Stimulated activated CD8-positive, alpha-beta memory T cell treated with anti-CD3 and anti-CD28 coated beads, Interleukin-12 subunit alpha, Interleukin-12 subunit beta, amount 100 ng/mL, for 4 hours (primary cell): ENCODE data around the gene CBLB.
"Not testable (repeated sequence)": the region's sequence is repeated elsewhere in the genome, so short reads cannot be mapped to it uniquely, and the experiment has no call there.

ENCODE experiments used
- DNase-seq: peaks from one replicate; pipeline ENCODE4 v3.0.0-alpha.2; 2020; ENCODE audit warnings: low read depth

CBLB gene

DNA sequence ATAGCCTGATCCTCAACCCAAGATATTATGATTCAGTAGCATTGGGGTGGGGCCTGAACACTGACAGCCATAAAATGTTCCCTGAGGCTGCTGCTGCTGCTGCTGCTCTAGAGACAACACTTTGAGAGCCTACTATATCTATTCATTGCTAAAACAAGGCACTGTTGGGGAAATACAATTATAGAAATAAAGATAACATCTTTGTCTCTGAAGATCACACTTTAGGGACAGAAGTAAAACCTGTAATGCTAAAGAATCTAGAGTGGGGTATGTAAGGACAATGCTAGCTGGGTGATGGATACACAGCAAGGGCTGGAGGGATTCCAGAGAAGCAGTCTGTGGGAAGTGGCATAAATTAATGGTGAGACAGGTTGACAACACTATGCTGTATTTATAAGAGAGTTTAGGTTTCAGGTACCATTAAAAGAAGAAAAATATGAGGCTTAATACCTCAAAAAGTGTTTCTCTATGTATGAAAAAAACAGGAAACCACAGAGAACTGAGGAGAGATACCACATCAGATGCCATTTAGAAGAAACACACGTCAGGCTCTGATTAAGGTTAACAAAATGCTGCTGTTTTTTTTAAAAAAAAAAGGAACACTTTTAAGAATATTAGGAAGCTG is 115.9 kb downstream of the CBLB start:
- DNase-seq: no peak

DNA sequence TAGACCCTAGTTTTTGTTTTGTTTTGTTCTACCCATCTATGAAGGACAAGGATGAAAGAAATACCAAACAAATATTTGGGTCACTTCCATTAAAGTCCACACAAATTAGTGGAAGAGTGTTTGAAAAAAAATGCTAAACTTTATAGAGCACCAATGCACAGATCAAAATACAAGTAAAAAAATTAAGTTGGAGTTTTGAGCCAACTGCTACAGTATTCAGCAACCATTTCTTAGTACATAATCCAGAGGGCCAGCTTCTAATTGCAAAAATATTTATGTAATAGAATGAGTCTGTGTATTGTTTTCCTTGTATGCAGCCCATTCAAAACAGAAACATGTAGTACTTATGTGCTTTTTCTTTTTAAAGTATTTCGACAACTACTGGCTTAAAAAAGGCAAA is 121.1 kb downstream of the CBLB start:
- no peak for DNase-seq

DNA sequence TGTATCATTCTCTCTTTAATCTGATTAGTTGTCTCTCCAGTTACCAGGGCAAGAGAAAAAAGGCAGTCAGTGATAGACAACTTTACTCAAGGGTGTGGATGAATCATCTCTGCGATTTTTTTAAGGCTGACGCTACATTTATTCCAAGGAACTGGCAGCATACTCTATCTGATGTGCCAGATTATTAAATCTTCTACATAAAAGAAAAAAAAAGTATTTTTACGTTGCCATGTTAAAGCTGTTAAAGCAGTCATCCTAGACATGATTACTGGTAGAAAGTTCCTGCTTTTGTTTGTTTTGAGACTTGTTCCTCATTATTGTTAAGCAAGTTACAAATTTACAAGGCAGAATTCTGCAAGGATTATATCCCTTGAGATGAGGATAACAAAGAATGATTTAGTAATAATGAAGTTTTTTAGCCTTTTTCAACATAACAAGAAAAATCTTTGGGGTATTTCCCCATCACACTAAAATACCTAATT is 121.7 kb downstream of the CBLB start:
- DNase-seq: no peak

DNA sequence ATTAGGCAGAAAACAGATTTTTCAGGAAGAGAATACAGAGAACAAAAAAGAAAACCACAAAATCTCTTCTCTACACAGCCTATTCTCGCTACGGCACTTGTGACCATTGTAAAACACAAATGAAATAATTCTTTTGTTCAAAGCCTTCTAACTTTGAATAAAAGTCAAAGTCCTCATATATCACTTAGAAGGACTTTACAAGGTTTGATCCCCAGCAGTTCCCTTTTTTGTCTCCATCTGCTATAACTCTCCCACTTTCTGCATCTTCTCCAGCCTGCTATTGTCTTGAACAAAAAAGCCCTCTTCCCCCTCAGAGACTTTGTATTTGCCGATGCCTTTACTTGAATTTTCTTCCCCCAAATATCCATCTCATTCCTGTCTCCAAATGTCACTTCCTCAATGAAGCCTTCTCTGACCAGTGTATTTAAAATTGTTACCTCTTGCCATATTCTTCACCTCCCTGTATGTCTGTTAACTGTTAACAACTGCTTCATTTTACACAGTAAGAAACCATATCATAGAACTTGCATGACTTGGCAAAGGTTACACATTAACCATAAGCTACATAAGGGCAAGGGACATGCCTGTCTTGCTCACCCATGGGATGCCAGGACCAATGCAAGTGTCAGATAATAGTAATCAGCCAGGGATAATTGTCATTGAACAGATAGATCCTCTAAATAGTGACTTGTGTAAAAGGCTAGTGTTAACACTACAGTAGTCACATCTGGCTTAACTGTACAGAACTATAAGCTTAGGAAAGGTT is 122.4 kb downstream of the CBLB start:
- no peak for DNase-seq

DNA sequence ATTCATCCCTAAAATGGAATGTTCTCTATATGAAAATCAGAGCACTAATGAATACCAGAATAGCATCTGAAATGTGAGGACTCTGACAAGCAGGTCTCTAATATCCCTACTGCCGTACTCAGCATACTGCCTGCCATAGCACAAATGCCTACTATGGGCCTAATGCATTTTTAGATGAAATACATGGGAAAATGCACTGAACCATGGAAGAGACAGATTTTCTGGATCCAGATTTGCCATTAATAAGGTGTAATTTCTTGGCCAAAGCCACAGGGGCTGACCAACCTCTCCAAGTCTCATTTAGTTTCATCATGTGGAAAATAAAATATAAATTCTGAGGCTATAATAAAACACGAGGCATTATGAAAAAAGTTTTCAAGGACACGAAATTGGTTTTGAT is 123.8 kb downstream of the CBLB start:
- DNase-seq: no peak

DNA sequence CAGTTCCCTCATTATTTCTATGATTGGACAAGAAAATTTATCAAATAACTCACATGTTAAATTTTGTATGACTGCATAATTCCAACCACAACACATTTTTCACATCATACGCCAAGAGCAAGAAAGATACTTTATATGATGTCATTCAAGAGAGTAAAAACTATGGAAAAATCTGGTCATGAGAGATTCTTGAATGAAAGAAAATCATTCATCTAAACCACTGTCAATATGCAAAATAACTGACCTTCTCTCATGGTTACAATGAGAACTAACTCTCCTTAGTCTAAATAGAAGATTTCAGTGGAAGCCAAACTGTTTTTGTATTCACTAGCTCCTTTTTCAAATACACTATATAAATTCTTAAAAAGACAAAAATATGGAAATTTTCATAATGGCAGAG is 124.6 kb downstream of the CBLB start:
- no peak for DNase-seq

DNA sequence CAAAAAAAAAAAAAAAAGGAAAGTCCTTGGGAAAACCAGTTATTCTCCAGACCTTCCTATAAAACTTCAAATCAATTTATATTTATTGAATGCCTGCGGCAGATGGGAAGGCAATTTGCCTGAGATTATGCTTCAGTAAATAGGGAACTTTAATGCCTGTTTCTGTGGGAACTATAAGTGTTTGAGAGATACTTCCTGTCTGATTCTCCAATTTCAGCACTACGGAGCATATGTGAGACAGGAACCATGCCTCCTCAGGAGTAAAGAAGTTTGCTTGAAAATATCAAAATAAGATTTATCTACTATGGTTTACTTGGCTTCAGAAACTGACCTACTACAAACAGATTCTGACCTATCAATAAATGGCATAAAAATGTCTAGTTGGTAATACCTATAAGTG is 135.5 kb downstream of the CBLB start:
- DNase-seq: no peak

DNA sequence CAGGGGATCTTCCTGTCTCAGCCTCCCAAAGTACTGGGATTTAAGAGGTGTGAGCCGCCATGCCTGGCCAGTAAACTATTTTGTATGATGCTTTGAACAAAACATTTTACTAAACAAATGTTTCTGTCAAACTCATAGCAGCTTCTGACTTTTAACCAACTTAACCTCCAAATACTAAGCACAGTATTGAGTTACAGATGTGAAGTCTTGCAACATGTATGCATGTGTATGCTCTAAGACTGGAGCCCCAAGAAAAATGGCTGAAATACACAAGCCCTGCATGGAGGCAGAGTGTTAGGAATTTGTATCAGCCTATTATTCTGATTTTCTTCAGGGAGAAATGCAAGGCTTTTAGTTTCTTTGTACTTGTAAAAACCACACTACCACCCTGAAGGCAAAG is 137.1 kb downstream of the CBLB start:
- DNase-seq: no peak

DNA sequence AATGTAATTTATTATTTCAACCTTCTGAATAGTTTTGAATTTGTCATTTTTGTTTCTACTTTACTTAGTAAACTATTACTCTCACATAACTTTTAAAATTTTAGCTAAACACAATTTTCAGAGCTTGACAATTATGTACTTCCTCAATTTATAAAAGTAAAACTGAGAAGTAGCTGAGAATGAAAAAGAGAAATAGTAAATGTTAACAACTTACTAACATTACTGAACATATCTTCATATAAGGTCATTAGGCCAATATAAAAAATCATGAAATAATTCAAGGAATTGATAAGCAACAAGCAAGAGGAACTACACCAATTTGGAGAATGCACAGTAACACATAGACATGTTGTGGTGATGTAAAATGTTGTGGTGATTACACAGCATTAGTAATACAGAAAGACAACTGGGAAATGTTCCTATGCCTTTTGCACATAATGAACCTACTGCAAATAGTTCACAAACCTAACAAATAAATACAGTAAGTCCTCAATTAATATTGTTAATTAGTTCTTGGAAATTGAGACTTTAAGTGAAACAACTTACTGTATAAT is 137.9 kb downstream of the CBLB start:
- DNase-seq: no peak

DNA sequence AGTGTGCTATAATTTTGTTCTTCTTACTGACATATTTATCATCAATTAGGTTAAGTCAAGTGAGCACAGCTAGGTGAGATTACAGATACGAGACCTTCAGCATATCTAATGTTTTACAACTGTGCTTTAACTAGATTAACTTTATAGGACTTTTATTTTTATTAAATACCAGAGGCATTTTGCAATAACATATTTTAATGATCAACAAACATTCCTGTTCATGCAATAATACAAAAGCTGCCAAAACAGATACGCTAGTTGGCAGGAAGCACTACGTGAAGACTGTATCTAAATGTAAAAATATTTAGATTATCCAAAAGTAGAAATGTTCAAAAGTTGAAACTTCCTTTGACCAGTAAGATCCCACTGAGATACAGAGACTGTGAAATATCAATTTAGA is 139.1 kb downstream of the CBLB start:
- DNase-seq: no peak

DNA sequence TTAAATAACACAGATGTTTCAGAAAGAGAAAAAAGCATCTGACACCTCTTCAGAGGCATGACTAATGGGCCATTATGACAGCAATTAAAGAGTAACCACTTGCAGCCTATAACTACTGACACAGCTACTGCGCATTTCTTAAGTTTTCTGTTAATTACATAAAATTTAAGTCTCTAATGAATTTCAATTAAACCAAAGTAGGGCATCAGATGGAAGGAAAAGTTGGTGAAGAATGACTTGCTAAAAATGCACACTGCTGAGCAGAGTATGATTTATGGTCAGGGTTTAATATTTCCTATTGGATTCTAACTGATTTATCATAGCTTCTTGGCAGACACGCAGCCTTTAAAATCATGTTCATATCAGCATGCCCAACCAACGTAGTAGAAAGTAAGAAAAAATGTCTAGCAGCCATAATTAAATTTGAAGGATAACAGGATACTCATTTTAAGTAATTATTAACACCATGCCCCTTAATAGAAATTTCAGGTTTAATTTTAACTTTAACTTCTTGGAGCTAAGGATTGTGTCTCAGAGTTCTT is 140.0 kb downstream of the CBLB start:
- DNase-seq: no peak

DNA sequence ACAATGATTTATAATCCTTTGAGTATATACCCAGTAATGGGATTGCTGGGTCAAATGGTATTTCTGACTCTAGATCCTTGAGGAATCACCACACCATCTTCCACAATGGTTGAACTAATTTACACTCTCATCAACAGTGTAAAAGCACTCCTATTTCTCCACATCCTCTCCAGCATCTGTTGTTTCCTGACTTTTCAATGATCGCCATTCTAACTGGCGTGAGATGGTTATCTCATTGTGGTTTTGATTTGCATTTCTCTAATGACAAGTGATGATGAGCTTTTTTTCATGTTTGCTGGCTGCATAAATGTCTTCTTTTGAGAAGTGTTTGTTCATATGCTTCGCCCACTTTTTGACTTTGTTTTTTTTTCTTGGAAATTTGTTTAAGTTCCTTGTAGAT is 141.8 kb downstream of the CBLB start:
- not testable (repeated sequence) for DNase-seq

DNA sequence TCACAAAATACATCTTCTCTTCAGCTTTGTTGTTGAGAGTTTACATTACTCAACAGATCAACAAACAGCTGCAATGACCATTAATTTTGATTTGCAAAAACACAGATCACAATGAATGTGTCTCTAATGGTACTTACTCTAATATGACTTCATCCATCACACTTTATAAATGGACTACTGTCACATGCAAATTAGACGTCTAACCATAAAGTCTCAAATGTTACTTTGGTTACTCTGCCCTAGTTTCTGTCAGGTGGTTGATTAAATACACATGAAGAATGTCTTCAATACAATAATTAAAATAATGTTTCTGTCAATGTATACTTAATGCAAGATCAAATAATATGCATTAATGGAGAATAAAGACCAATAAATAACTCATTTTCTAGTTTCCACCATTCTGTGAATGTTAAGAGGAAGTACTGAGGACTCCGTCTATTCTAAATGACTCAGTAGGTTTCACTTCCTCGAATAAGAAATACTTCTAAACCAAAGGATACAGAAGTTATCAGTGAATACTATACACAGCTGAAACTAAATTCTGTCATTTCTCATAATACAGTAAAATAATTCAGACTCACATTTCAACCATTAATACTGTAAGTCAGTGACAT is 145.8 kb downstream of the CBLB start:
- no peak for DNase-seq

DNA sequence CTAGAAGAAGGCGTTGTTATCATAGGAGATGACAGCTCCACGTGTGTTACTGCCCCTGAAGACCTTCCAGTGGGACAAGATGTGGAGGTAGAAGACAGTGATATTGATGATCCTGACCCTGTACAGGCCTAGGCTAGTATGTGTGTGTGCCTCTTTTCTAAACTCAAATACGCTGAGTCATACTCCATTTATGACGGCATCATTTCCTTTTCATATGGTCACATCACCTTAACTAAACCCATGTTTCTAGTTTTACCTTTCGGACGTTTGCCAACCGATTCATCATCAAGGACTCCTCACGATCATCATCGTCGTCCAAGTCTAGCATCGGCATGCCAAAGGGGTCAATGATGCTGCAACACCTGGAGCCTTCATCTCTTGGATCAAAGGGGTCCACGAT is 149.0 kb downstream of the CBLB start:
- no peak for DNase-seq

DNA sequence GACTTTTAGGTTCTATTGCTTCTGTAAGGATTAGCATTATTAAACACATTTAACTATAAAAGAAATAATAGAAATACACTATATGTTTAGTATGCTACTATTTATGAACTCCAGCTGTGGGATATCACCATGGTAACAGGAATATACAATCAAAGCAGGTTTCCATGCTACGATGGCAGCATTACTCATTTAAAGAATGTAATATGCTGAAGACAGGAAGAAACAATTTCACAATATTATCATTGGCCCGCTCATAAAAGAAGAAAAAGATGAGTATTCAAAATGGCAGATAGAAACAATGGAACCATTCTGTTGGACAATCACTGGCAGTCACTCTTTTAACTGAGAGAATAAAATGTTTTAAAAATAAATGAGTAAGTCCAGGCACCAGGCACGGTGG is 153.4 kb downstream of the CBLB start:
- DNase-seq: no peak

DNA sequence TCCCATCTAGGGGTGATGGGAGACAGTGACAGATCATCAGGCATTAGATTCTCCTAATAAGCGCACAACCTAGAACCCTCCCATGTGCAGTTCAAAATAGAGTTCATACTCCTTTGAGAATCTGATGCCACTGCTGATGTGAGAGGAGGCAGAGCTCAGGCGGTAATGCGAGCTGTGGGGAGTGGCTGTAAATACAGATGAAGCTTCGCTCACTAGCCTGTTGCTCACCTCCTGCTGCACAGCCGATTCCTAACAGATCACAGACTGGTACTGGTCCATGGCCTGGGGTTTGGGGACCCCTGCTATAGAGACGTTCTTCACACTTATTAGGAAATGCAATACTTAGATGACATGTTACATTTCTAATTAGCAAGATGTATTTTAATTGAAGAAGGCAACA is 154.4 kb downstream of the CBLB start:
- no peak for DNase-seq

DNA sequence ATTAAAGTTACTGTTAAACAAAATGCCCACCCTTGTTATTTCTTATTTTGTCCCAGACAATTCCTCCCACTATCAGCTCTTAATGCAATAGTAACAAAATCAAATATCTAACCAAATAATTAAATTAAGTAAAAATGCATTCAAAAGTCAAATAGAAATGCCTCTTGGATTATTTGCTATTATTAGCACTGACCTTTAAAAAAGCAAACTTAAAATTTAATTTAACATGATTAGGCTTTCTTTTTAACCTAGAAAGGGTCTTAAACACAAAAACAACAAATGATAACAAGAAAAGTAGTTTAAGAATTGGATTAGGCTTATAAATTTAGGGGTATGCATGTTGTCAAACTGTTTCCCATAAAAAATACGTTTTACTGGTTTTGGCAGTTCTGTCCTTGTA is 159.8 kb downstream of the CBLB start:
- no peak for DNase-seq

DNA sequence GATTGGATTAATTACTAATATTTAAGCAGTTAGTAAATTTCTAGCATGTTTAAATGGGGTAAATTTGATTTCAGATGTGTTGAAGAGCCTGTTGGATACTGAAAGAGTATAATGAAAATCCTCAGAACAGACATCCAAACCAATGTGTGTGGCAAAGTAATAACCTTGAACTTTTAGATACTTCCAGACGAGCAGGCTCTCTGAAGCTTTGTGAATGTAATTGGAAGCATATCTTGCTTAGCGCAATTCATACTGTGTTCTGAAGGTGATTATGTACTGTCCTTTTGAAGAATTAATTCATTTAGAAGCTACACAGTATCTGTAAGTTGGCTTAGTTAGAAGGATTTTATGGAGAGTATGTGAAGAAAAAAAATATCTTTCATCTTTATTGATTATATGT is 161.8 kb downstream of the CBLB start:
- no peak for DNase-seq

DNA sequence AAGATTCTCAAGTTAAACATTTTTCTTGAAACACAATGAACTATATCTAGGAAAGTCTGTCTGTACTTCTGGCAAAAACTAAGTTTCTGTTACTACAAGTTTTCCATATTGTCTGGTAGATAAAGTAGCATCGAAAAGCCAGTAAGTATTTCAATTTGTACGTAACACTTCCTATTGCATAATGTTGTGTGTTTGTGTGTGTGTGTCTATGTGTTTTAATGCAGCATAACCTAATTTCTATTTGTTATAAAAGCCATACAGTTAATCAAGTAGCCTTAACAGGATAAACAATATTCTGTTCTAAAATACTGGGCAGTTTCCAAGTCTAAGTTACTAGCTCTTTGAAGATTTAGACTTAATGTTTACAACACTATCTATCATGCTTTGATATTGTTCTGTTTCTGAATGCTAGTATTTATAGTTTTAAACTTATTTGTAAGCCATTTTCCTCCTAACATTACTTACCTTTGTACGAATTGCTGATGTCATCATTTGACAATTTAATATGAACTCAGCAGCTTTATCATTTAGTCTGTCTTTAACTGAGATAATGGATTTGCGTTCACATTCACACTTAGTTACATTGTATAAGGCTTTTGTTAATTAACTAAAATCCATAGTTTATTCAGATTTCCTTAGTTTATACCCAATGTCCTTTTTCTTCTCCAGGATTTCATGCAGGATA is 163.9 kb downstream of the CBLB start:
- DNase-seq: no peak

DNA sequence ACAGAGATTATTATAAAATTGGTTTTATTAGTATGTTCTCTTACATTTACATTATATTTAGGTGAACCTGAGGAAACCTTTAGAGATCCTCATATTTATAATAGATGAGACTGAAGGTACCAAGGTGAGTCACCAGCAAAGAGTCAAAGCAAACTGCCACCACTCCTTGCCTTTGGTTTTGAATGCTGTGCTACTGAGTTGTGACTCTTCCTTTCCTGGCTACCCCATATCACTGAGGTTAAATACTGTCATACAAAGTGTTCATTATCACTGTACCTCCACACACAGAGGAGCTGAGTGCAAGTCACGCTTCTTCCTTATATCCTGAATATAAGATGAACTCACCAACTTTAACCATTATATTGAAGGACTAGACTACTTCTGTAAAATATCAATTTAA is 168.2 kb downstream of the CBLB start:
- DNase-seq: no peak

DNA sequence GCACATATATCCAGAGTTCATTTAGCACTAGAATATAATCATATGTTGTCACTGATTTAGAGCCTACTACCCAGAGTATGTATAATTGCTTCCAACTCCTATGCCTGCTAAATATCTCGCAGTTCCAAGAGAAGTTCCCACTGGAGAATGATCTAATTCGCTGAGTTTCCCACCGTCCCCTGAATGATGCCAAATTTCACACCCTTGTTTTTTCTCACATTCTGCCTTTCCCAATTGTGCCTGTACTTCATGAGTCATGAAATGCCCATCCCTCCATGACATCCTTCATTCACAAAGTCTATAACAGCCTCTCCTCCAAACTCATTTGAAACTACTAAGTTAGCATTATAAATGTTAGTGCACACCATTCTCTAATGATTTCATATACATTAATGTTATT is 177.2 kb downstream of the CBLB start:
- no peak for DNase-seq

DNA sequence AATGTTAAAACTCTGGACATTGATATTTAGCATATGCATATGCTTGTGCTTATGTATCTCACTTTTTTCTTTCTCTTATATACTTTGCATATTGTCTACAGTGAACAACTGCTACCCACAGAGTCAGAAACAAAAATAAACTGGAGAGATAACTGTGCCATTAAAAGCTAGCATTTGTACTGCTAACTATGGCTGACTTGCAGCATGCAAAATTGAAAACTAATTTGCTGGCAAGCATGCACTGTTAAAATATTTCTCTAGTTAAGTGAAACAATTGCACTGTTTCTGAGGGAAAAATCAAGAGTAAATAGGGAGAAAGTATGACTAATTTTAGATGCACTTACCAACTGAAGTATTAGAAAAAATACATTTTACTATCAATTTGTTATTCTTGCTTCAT is 177.8 kb downstream of the CBLB start:
- DNase-seq: no peak
